WTC11 (cell line): Measurements from ENCODE around the gene TMED1. TPM values are rescaled to one million over a fixed set of nuclear protein-coding genes. Genes with fewer than 3 reads are reported as not detected.
A peak's percentile ranks its signal among the peaks of the same experiment; 100 is the strongest.

Experiments
- ATAC-seq: fragments of 200-7000 bp; cut with Tn5 transposase; 2 replicates; pipeline ENCODE4 v1.10.0; 2021; ENCODE audit warnings: mild to moderate bottlenecking, moderate library complexity
- CTCF ChIA-PET: fragments of 300-600 bp; sonication (Branson Sonifier 250); formaldehyde crosslinking; loops from one replicate; lab custom pipeline; 2021; ENCODE audit warnings: antibody characterized with exemption; lab: Charles Lee
- POLR2A ChIA-PET: fragments of 350-600 bp; sonication (Branson Sonifier 250); formaldehyde crosslinking; loops from one replicate; lab custom pipeline; 2021; ENCODE audit warnings: antibody characterized with exemption; lab: Charles Lee
- DNase-seq: peaks from one replicate; pipeline ENCODE4 v3.0.0; 2021; ENCODE audit warnings: low spot score
- H3K27ac Mint-ChIP-seq: 2 replicates; pipeline ENCODE4 v1.8.0; 2021; ENCODE audit warnings: mixed read lengths
- H3K27me3 Mint-ChIP-seq: 2 replicates; pipeline ENCODE4 v1.8.0; 2021; ENCODE audit warnings: low read depth, mild to moderate bottlenecking, moderate library complexity, mixed read lengths
- H3K36me3 Mint-ChIP-seq: 2 replicates; pipeline ENCODE4 v1.8.0; 2021; ENCODE audit warnings: mixed read lengths
- H3K4me1 Mint-ChIP-seq: 2 replicates; pipeline ENCODE4 v1.8.0; 2022; ENCODE audit warnings: mixed read lengths
- H3K4me3 Mint-ChIP-seq: 2 replicates; pipeline ENCODE4 v1.8.0; 2021; ENCODE audit warnings: mild to moderate bottlenecking, moderate library complexity, mixed read lengths
- H3K9me3 Mint-ChIP-seq: 2 replicates; pipeline ENCODE4 v1.8.0; 2021; ENCODE audit warnings: mixed read lengths
- AFF4 ChIP-seq: sonication (generic); formaldehyde crosslinking; IDR thresholded peaks from 2 replicates; pipeline ENCODE4 v1.8.1; 2023; ENCODE audit warnings: mild to moderate bottlenecking, missing genetic modification reagents, borderline replicate concordance
- ATF1 ChIP-seq: sonication (generic); formaldehyde crosslinking; IDR thresholded peaks from 2 replicates; pipeline ENCODE4 v1.8.1; 2023; ENCODE audit warnings: mild to moderate bottlenecking, moderate library complexity, missing genetic modification reagents
- CBFB ChIP-seq: sonication (generic); formaldehyde crosslinking; IDR thresholded peaks from 2 replicates; pipeline ENCODE4 v1.8.1; 2022; ENCODE audit warnings: mild to moderate bottlenecking, low read depth, missing genetic modification reagents
- E2F1 ChIP-seq: sonication (generic); formaldehyde crosslinking; IDR thresholded peaks from 2 replicates; pipeline ENCODE4 v1.8.0; 2022; ENCODE audit warnings: mild to moderate bottlenecking, missing genetic modification reagents
- ELF4 ChIP-seq: sonication (generic); formaldehyde crosslinking; IDR thresholded peaks from 2 replicates; pipeline ENCODE4 v1.8.1; 2022; ENCODE audit warnings: low read depth, mild to moderate bottlenecking, moderate library complexity, missing genetic modification reagents
- EMX1 ChIP-seq: fragments of 250-450 bp; sonication (Bioruptor Pico); IDR thresholded peaks from 2 replicates; pipeline ENCODE4 v1.8.0; 2021; ENCODE audit warnings: mild to moderate bottlenecking
- ESRRA ChIP-seq: sonication (generic); formaldehyde crosslinking; IDR thresholded peaks from 2 replicates; pipeline ENCODE4 v1.8.1; 2022; ENCODE audit warnings: mild to moderate bottlenecking, missing genetic modification reagents, borderline replicate concordance
- JUN ChIP-seq: sonication (generic); formaldehyde crosslinking; IDR thresholded peaks from 2 replicates; pipeline ENCODE4 v1.8.0; 2023; ENCODE audit warnings: mild to moderate bottlenecking, missing genetic modification reagents
- NFYB ChIP-seq: sonication (generic); formaldehyde crosslinking; conservative IDR thresholded peaks from 2 replicates; pipeline ENCODE4 v1.8.0; 2022; ENCODE audit warnings: low read depth, missing genetic modification reagents
- PREB ChIP-seq: sonication (generic); formaldehyde crosslinking; IDR thresholded peaks from 2 replicates; pipeline ENCODE4 v1.8.1; 2022; ENCODE audit warnings: mild to moderate bottlenecking, missing genetic modification reagents, moderate library complexity, borderline replicate concordance
- RELA ChIP-seq: sonication (generic); formaldehyde crosslinking; IDR thresholded peaks from 2 replicates; pipeline ENCODE4 v1.8.1; 2022; ENCODE audit warnings: missing genetic modification reagents, mild to moderate bottlenecking, borderline replicate concordance
- SOX15 ChIP-seq: fragments of 250-450 bp; sonication (Bioruptor Pico); IDR thresholded peaks from 2 replicates; pipeline ENCODE4 v1.9.0; 2021; ENCODE audit warnings: mild to moderate bottlenecking
- ZNF232 ChIP-seq: sonication (generic); formaldehyde crosslinking; IDR thresholded peaks from 2 replicates; pipeline ENCODE4 v1.8.0; 2022; ENCODE audit warnings: mild to moderate bottlenecking, missing genetic modification reagents
- ZNF263 ChIP-seq: sonication (generic); formaldehyde crosslinking; IDR thresholded peaks from 2 replicates; pipeline ENCODE4 v1.8.1; 2022; ENCODE audit warnings: low read depth, mild to moderate bottlenecking, moderate library complexity, missing genetic modification reagents
- ZNF512 ChIP-seq: sonication (generic); formaldehyde crosslinking; IDR thresholded peaks from 2 replicates; pipeline ENCODE4 v1.8.1; 2022; ENCODE audit warnings: missing genetic modification reagents, borderline replicate concordance
- ZNF671 ChIP-seq: fragments of 250-450 bp; sonication (Bioruptor Pico); IDR thresholded peaks from 2 replicates; pipeline ENCODE4 v1.8.0; 2021; ENCODE audit warnings: mild to moderate bottlenecking
- total RNA-seq: library from RNA; stranded (reverse); gene quantifications from 3 replicates; pipeline ENCODE4 v1.2.3, GENCODE V29; 2021

Gene TMED1
- total RNA-seq, 1 experiment from 2014 or later = 28.5 TPM

GRCh38 chr19:10815969-10816644 lies 19.9 kb downstream of the TMED1 start:
- H3K9me3 Mint-ChIP-seq = no peaks in the 10 kb centered on the region
- no peaks in the 10 kb centered on the region; the same call in 1 of the 2 replicates for H3K27me3 Mint-ChIP-seq
- H3K4me3 Mint-ChIP-seq = no peak overlapping the region

GRCh38 chr19:10815007-10815536 lies 20.9 kb downstream of the TMED1 start:
- ATAC-seq (no peak), DNase-seq (no peak)
- H3K9me3 Mint-ChIP-seq = no peaks in the 10 kb centered on the region
- H3K27me3 Mint-ChIP-seq = no peaks in the 10 kb centered on the region
- no peaks in the 10 kb centered on the region for H3K4me1 Mint-ChIP-seq
- ChIA-PET POLR2A (no interaction called here), CTCF (interaction anchor here (0.7 to 1.6 kb wide), 6 partner anchors 9 to 115 kb away, joined by 3 to 5 read pairs (median 4); no protein-coding TSS in a partner anchor)
- H3K4me3 Mint-ChIP-seq = no peak overlapping the region
- TF ChIP-seq AFF4 (CRISPR knock-in tag) = no peak
- TF ChIP-seq ESRRA (CRISPR knock-in tag) = no peak
- no peak for TF ChIP-seq JUN (CRISPR knock-in tag)
- no peak for TF ChIP-seq ZNF232 (CRISPR knock-in tag)
- no peak for TF ChIP-seq ZNF263 (CRISPR knock-in tag)
- TF ChIP-seq PREB (CRISPR knock-in tag) = no peak
- H3K27ac Mint-ChIP-seq = no peak overlapping the region
- H3K36me3 Mint-ChIP-seq = peaks cover 15% of the 10 kb centered on the region

More at GRCh38 chr19:10815969-10816644, 19.9 kb downstream of the TMED1 start:
- Mint-ChIP-seq H3K27ac (0 out of 2 replicates have a peak overlapping the region, but pooled peaks have one; percentile 53), H3K4me1 (no peaks in the 10 kb centered on the region), H3K36me3 (peaks cover 23% of the 10 kb centered on the region)
- CTCF ChIA-PET = interaction anchor here (1.3 kb wide), 1 partner anchor 117 kb away, joined by 5 read pairs; no protein-coding TSS in a partner anchor
- TF ChIP-seq EMX1 (no peak), ZNF263 (CRISPR knock-in tag) (no peak), E2F1 (CRISPR knock-in tag) (no peak), ATF1 (CRISPR knock-in tag) (no peak), NFYB (no peak), RELA (CRISPR knock-in tag) (no peak), ZNF671 (no peak), SOX15 (no peak), CBFB (CRISPR knock-in tag) (no peak), ZNF512 (no peak), ELF4 (no peak)
- ATAC-seq (no peak), DNase-seq (no peak)
- POLR2A ChIA-PET = no interaction called here
